B cell (primary cell): Measurements from ENCODE around the gene PRKACA. TPM values are rescaled to one million over a fixed set of nuclear protein-coding genes. Genes with fewer than 3 reads are reported as not detected.

ENCODE experiments used
- ATAC-seq: fragments of 200-7000 bp; cut with Tn5 transposase; one replicate; pipeline ENCODE4 v1.10.0; 2021; ENCODE audit warnings: low read depth, mild to moderate bottlenecking, moderate number of reproducible peaks, moderate library complexity
- CTCF ChIA-PET: fragments of 350-600 bp; sonication (Branson Sonifier 250); formaldehyde crosslinking; loops from one replicate; lab custom pipeline; 2021; ENCODE audit warnings: antibody characterized with exemption, inconsistent platforms; lab: Charles Lee
- POLR2A ChIA-PET: fragments of 350-600 bp; sonication (Branson Sonifier 250); formaldehyde crosslinking; loops from one replicate; lab custom pipeline; 2021; ENCODE audit warnings: antibody characterized with exemption; lab: Charles Lee
- DNase-seq: peaks from one replicate; pipeline ENCODE4 v3.0.0; 2013
- H2AFZ ChIP-seq: 2 replicates; pipeline ENCODE4 v1.6.1; 2012; ENCODE audit warnings: mild to moderate bottlenecking, low read depth, low read length; ENCODE audit not compliant: insufficient read depth, poor library complexity, severe bottlenecking
- H3K27ac ChIP-seq, 2 donors: 1 replicate in 1 of 2; 2 replicates in 1 of 2; pipeline ENCODE4 v1.5.1; 2012 to 2013; ENCODE audit warnings: low read length in 2 of 2, mild to moderate bottlenecking in 2 of 2, moderate library complexity in 1 of 2
- H3K27me3 ChIP-seq, 4 experiments: fragments of 200-600 bp in 1 of 4; sonication (generic) in 1 of 4; replicated peaks in 1 of 4; 1 replicate in 2 of 4; 2 replicates in 2 of 4; pipeline versions ENCODE4 v1.6.1 to v1.7.0; 2013 to 2016; ENCODE audit warnings: low read length in 3 of 4, mild to moderate bottlenecking in 2 of 4, mixed read lengths in 1 of 4, moderate library complexity in 1 of 4; ENCODE audit not compliant: insufficient read depth in 4 of 4, control insufficient read depth in 3 of 4; ENCODE audit errors: control extremely low read depth in 1 of 4
- H3K36me3 ChIP-seq, 2 experiments: replicated peaks in 1 of 2; 1 replicate in 1 of 2; 2 replicates in 1 of 2; pipeline versions ENCODE4 v1.6.1 to v1.7.1; 2013; ENCODE audit warnings: low read length in 1 of 2; ENCODE audit not compliant: insufficient read depth in 2 of 2, control insufficient read depth in 1 of 2; ENCODE audit errors: control extremely low read depth in 1 of 2, extremely low read depth in 1 of 2
- H3K4me1 ChIP-seq, 2 donors: fragments of 200-600 bp in 1 of 2; sonication (generic) in 1 of 2; 1 replicate in 1 of 2; 2 replicates in 1 of 2; pipeline versions ENCODE4 v1.5.1 to v1.6.1; 2013 to 2017; ENCODE audit warnings: low read length in 2 of 2; ENCODE audit not compliant: control insufficient read depth in 2 of 2, insufficient read depth in 2 of 2
- H3K4me2 ChIP-seq: replicated peaks from 2 replicates; pipeline ENCODE3; 2012; ENCODE audit warnings: mild to moderate bottlenecking, low read depth, low read length; ENCODE audit not compliant: poor library complexity, severe bottlenecking
- H3K4me3 ChIP-seq, 5 experiments: fragments of 200-600 bp in 1 of 5; sonication (generic) in 1 of 5; 1 replicate in 3 of 5; 2 replicates in 2 of 5; pipeline versions ENCODE4 v1.5.1 to v1.7.0; 2011 to 2016; ENCODE audit warnings: low read length in 4 of 5, mild to moderate bottlenecking in 4 of 5, low read depth in 2 of 5, control low read depth in 1 of 5, moderate library complexity in 1 of 5; ENCODE audit not compliant: insufficient read depth in 1 of 5; ENCODE audit errors: control extremely low read depth in 1 of 5, extremely low read depth in 1 of 5
- H3K79me2 ChIP-seq: fragments of 200-600 bp; sonication (generic); one replicate; pipeline ENCODE4 v1.6.0; 2016; ENCODE audit warnings: low read length; ENCODE audit not compliant: control insufficient read depth, insufficient read depth
- H3K9ac ChIP-seq: fragments of 200-600 bp; sonication (generic); 2 replicates; pipeline ENCODE4 v1.6.1; 2017; ENCODE audit warnings: mild to moderate bottlenecking, low read length, moderate library complexity
- H3K9me3 ChIP-seq, 3 donors: one replicate each; pipeline versions ENCODE4 v1.6.1 to v1.7.1; 2013; ENCODE audit warnings: low read length in 2 of 3; ENCODE audit not compliant: control insufficient read depth in 2 of 3, insufficient read depth in 1 of 3; ENCODE audit errors: control extremely low read depth in 1 of 3
- H4K20me1 ChIP-seq: 2 replicates; pipeline ENCODE4 v1.6.0; 2012; ENCODE audit warnings: mild to moderate bottlenecking, low read length; ENCODE audit not compliant: insufficient read depth, control insufficient read depth, poor library complexity, severe bottlenecking
- H3K27ac Mint-ChIP-seq: one replicate; pipeline ENCODE4 v1.8.0; 2021; ENCODE audit warnings: mixed read lengths
- H3K27me3 Mint-ChIP-seq: one replicate; pipeline ENCODE4 v1.8.0; 2021; ENCODE audit warnings: mixed read lengths
- H3K4me1 Mint-ChIP-seq: one replicate; pipeline ENCODE4 v1.8.0; 2021; ENCODE audit warnings: mixed read lengths
- H3K4me3 Mint-ChIP-seq: one replicate; pipeline ENCODE4 v1.8.0; 2021; ENCODE audit warnings: mixed read lengths
- H3K9me3 Mint-ChIP-seq: one replicate; pipeline ENCODE4 v1.8.0; 2022; ENCODE audit warnings: mixed read lengths; ENCODE audit not compliant: insufficient read depth
- EZH2 ChIP-seq: IDR thresholded peaks from 2 replicates; pipeline ENCODE4 v1.6.1; 2012; ENCODE audit warnings: borderline replicate concordance, low read depth, mild to moderate bottlenecking, moderate library complexity, low read length; ENCODE audit not compliant: insufficient read depth, poor library complexity, severe bottlenecking
- WGBS: methylation state at CpG from one replicate; pipeline ENCODE4 v1.1.5; 2013; ENCODE audit warnings: missing lambda C conversion rate; ENCODE audit not compliant: insufficient coverage; 5-methylcytosine and 5-hydroxymethylcytosine counted together
- intact Hi-C: fragments of 100-400 bp; cut with micrococcal nuclease; formaldehyde crosslinking; loops from one replicate; pipeline ENCODE4 v1.10.0; 2022
- polyA plus RNA-seq: library from polyadenylated mRNA; depleted of rRNA; stranded (reverse); fragments of >200 nt; gene quantifications from 2 replicates; pipeline ENCODE4 v1.2.3, GENCODE V29; 2012
- total RNA-seq, 2 donors: library from RNA; stranded (reverse); fragments of 120-200 nt in 1 of 2; gene quantifications; 1 replicate in 1 of 2; 2 replicates in 1 of 2; pipeline versions ENCODE4 v1.2.3 to v1.2.4, GENCODE V29; 2013 to 2022
- TF ChIP-seq, protein P1 (sequence below): fragments of 200-600 bp; IDR thresholded peaks from one replicate; pipeline ENCODE4 v1.8.0; 2022; ENCODE audit warnings: antibody characterized with exemption, mild to moderate bottlenecking

Gene PRKACA
- total and polyA plus RNA-seq, 2 donors (not counting 1 experiment from before 2014, with no cell fraction given) = 36.8 to 43.0 TPM

DNA sequence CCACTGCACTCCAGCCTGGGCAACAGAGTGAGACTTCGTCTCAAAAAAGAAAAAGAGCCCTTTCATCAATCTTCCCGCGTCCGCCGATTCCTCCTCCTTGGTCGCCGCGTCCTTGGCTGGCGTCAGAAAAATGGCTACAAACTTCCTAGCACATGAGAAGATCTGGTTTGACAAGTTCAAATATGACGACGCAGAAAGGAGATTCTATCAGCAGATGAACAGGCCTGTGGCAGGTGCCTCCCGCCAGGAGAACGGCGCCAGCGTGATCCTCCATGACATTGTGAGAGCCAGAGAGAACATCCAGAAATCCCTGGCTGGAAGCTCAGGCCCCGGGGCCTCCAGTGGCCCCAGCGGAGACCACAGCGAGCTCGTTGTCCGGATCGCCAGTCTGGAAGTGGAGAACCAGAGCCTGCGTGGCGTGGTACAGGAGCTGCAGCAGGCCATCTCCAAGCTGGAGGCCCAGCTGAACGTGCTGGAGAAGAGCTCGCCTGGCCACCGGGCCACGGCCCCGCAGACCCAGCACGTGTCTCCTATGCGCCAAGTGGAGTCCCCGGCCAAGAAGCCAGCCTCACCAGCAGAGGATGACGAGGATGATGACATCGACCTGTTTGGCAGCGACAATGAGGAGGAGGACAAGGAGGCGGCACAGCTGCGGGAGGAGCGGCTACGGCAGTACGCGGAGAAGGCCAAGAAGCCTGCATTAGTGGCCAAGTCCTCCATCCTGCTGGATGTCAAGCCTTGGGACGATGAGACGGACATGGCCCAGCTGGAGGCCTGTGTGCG is 47.1 kb downstream of the PRKACA start:
- Histone ChIP-seq H3K27me3 (peaks cover 0 to 18% (median 5%) of the 10 kb centered on the region in 4 experiments), H3K9me3 (peaks cover 0 to 3% (median 0%) of the 10 kb centered on the region in 3 donors), H4K20me1 (no peaks in the 10 kb centered on the region), H3K4me1 (peaks cover 31 to 35% of the 10 kb centered on the region in 2 donors), H3K4me2 (no peak overlapping the region), H3K79me2 (no peaks in the 10 kb centered on the region), H3K27ac (no peak overlapping the region), H2AFZ (no peak overlapping the region), H3K36me3 (no peaks in the 10 kb centered on the region), H3K4me3 (no peak overlapping the region), H3K9ac (no peak overlapping the region)
- TF ChIP-seq EZH2 = no peak
- TF ChIP-seq, protein P1, sequence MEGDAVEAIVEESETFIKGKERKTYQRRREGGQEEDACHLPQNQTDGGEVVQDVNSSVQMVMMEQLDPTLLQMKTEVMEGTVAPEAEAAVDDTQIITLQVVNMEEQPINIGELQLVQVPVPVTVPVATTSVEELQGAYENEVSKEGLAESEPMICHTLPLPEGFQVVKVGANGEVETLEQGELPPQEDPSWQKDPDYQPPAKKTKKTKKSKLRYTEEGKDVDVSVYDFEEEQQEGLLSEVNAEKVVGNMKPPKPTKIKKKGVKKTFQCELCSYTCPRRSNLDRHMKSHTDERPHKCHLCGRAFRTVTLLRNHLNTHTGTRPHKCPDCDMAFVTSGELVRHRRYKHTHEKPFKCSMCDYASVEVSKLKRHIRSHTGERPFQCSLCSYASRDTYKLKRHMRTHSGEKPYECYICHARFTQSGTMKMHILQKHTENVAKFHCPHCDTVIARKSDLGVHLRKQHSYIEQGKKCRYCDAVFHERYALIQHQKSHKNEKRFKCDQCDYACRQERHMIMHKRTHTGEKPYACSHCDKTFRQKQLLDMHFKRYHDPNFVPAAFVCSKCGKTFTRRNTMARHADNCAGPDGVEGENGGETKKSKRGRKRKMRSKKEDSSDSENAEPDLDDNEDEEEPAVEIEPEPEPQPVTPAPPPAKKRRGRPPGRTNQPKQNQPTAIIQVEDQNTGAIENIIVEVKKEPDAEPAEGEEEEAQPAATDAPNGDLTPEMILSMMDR = no peak
- ChIA-PET POLR2A (no interaction called here), CTCF (interaction anchor here (0.6 to 6.8 kb wide), 14 partner anchors 11 to 657 kb away, joined by 3 to 92 read pairs (median 8); partner anchors contain the start of genes ASF1B, BRME1, CC2D1A and NANOS3)
- Mint-ChIP-seq H3K9me3 (no peaks in the 10 kb centered on the region), H3K27me3 (peaks cover 8% of the 10 kb centered on the region), H3K4me3 (peak overlapping the region; percentile 23), H3K27ac (no peak overlapping the region), H3K4me1 (peaks cover 26% of the 10 kb centered on the region)
- ATAC-seq (no peak), DNase-seq (peak; percentile 26)
- intact Hi-C loops = loop anchor here (5.0 kb wide), 1 partner anchor 118 kb away; the partner anchor contains the start of gene DCAF15
- WGBS = 97% methylated on average over 43 of the region's 43 CpGs

DNA sequence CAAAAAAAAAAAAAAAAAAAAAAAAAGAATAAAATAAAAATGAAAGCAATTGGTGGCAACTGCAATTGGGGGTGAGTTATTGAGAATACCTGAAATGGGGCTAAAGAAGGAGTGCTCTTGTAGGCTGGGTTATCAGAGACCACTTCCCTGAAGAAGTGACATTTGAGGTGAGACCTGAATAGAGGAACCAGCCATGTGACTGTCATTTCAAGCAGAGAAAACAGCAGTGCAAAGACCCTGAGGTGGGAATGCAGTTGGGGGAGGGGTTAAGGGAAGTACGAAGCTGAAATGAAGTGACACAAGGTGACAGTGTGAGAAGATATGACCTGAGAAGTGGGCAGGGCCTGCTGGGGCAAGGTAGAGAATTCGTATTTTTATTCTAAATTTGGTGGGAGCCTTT is 51.4 kb downstream of the PRKACA start:
- H3K27ac Mint-ChIP-seq = no peak overlapping the region
- peaks cover 8% of the 10 kb centered on the region for H3K27me3 Mint-ChIP-seq
- TF ChIP-seq EZH2 = no peak
- TF ChIP-seq, protein P1 = no peak
- Histone ChIP-seq H3K4me1 (no peaks in the 10 kb centered on the region), H3K4me2 (no peak overlapping the region), H3K27me3 (peaks cover 0 to 7% (median under 1%) of the 10 kb centered on the region in 4 experiments), H3K36me3 (no peaks in the 10 kb centered on the region), H2AFZ (no peak overlapping the region), H3K27ac (no peak overlapping the region), H3K9me3 (peaks cover 0 to 3% (median 0%) of the 10 kb centered on the region in 3 donors), H4K20me1 (no peaks in the 10 kb centered on the region), H3K79me2 (no peaks in the 10 kb centered on the region), H3K9ac (no peak overlapping the region), H3K4me3 (no peak overlapping the region)
- no peak for DNase-seq
- intact Hi-C loops = no loop called here
- H3K4me3 Mint-ChIP-seq = no peak overlapping the region
- ChIA-PET CTCF (interaction anchor here (0.7 to 1.0 kb wide), 2 partner anchors 18 to 19 kb away, joined by 3 to 4 read pairs; no protein-coding TSS in a partner anchor), POLR2A (interaction anchor here (0.7 kb wide), 1 partner anchor 64 kb away, joined by 5 read pairs; no protein-coding TSS in a partner anchor)
- no peak for ATAC-seq
- H3K9me3 Mint-ChIP-seq = no peaks in the 10 kb centered on the region
- 56% methylated on average over 2 of the region's 2 CpGs for WGBS
- no peaks in the 10 kb centered on the region for H3K4me1 Mint-ChIP-seq
